GM19397 (cell line): ENCODE results near the gene CPM.

Experiments
- ATAC-seq: cut with Tn5 transposase; IDR thresholded peaks from one replicate; pipeline ENCODE4 v1.9.1; 2021; ENCODE audit warnings: mild to moderate bottlenecking, moderate library complexity; ENCODE audit not compliant: unreplicated experiment

CPM gene

DNA sequence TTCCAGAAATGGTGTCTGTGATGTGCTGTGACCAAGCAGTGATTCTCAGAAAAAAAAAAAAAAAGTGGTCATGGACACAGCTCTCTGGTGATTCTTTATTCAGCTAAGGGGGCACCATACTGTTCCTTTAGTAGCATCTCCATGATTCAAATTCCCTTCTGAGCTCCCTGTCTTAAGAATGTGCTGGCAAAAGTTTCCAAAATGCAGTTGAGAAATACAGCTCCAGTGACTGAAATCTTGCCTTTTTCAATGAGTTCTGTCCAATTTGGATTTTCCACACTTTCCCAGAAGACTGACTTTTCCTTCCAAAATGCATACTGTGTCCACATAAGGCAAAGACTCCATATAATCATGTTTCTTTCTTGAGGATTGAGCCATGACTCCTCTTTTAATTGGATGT is 24.3 kb upstream of the CPM start:
- no peak for ATAC-seq

DNA sequence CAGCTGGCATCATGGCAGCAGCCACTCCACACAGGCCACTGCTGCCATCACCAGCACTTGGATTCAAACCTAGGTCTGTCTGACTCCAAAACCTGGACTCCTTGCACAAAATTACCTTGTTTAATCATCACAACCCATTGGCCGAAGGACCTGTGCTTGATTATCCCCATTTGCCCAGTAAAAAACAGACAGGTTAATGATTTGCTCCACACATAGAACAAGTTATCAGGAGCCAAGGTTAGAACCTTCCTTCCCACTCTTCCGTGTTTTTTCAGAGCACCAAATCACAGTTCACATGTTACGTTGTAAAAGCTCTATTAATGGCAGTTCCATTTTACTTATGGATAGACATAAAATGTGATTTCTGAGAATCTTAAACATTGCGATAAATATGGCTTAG is 23.5 kb upstream of the CPM start:
- no peak for ATAC-seq

DNA sequence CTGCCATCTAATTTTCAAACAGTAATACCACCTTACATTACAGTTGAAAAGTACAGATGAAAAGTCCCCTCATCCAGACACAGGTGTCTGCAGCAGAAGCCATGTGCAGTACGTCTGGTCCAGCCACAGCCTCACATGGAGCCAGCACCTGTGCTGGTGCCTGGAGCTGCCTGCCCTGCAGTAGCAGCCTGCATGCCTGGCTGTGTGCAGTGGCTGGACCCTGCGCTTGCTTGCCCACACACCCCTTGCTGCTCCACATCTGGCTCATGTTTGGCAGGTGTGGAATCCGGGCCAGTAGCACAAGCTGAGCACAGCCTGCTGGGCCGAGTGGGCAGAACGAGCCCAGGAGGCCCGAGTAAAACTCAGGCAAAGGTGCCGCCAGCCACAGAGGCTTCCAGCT is 21.8 kb upstream of the CPM start:
- no peak for ATAC-seq

DNA sequence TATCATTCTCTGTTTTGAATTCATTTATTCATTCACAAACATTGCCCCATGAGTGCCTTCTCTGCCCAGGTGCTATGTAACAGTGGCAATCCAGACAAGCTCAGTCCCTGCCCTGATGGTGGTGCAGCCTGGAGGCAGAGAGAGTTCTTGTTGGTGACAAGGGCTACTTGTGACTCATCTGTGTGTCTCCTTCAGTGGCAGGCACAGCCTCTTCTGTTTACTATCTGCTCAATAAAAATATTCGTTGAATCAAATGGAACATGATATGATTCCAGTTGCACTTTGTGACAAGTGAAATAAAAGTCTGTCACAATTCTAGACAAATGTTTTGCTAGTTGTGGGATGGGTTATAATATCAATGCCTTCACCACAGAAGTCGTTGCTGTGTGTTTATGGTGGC is 20.6 kb upstream of the CPM start:
- no peak for ATAC-seq

DNA sequence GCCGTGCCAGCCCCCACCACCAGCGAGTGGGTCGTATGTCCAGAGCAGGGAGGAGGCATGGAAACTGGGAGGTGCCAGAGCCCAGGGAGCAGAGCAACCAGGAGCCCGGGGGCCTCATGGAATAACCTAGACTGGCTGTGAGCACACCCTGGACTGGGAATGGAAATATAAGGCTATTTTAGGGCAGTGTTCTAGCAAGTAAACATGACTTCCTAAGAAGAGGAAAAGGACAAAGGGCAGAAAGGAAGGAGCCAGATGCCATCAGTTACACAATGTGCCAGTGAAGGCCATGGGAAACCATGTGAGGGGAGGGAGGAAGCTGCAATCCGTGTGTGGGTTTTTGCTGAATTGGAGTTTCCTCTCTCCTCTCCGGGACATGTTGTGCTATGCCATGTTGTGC is 18.7 kb upstream of the CPM start:
- no peak for ATAC-seq

DNA sequence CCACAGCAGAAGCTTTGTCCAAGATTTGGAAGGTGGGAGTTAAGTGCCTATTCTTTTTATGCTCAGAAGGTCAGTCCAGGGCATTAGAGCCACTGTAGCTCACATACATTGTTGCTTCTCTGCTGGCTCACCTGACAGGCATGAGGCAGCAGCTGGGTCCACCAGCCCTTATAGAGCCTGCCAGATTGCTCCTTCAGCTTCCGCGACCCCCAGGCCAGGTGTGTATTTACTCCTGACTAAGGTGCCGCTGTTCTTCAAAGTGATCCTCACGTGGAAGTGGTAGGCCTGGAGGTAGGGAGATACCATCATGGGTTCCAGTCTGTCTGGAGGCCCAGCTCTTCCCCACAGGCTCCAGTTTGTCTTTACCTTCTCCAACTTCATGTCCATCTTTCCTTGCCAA is 17.5 kb upstream of the CPM start:
- no peak for ATAC-seq

DNA sequence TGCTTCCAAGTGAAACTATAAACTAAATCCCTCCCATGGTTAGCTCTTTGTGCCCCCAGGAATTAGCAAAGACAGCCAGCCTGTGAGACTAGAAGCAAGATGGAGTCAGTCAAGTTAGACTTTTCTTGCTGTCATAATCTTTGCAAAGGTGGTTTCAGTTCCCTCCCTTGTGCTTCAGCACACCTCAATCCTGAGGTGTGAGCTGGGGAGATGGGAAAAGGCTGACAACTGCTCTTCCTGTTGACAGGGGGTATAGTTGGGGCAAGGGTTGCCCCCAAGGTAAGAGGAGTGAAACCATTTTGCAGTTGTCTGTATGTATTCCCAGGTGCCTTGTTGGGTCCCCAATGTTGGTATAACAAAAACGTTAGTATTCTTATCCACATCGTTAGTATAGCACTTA is 12.3 kb upstream of the CPM start:
- ATAC-seq: no peak

DNA sequence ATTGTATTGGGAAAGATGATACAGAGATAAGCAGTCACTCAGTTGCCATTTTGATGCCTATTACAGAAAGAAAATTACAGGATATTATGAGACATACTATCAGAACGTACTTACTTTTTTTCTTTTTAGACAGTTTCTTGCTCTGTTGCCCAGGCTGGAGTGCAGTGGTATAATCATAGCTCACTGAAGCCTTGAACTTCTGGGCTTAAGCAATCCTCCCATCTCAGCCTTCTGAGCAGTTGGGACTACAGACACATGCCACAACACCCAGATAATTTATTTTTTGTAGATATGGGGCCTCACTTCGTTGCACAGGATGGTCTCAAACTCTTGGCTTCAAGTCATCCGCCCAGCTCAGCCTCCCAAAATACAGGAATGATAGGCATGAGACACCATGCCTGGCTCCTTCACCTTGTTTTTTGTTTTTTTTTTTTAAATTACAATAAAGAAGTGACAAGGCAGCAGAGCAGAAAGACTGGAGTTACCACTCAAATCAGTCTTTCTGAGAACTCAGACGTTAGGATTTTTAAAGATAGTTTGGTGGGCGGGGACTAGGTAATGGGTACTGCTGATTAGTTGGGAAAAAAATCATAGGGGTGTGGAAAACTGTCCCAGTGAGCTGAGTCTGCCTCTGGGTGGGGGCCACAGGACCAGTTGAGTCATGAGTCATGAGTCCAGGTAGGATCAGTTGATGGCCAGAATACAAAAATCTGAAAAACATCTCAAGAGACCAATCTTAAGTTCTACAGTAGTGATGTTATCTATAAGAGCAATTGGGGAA is 11.5 kb upstream of the CPM start:
- no peak for ATAC-seq

DNA sequence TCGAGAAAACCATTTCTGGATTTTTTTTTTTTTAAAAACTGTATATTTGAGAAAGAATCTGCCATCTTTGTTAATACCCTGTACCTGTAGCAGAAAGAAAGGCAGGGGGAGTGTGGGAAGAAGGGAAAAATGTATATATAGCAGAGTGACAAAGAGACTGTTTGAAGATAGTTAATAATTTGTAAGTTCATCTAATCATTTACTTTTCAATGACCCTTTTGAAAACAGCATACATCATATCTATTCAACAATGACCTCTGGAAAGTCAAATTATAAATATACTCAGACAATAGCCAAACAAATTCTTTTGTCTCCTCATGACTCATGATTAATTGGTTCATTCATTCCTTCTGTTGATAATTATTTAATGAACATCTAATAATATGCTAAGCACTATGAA is 10.9 kb upstream of the CPM start:
- no peak for ATAC-seq

DNA sequence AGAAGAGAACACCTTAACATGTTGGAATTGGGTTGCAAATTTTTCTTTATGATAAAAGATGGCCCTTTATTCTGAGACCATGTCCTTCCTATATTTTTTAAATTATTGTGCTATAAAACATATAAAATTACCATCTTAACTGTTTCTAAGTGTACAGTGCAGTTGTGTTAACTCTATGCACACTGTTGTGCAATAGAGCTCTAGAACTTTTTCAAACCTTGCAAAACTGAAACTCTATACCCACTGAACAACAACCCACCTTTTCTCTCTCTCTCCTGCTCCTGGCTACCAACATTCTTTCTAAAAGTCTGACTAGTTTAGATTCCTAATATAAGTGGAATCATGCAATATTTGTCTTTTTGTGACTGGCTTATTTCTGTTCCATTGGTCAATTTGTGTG is 7.8 kb upstream of the CPM start:
- ATAC-seq: no peak

DNA sequence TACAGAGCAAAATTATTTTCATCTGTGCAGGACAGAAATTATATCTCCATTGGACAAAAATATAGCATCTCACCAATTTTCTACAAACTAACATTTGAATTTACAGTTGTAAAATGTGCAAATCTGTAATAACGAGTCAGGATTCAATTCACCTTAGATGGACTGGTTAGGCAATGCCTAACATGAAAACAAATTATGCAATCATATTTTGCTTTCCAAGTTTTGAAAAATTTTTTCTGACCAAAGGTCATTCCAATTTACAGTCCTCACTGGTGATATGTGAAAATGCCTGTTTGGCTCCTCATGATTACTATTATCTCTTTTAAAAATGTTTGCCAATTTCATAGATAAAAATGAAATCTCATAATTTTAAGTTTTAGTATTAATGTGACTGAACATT is 6.5 kb upstream of the CPM start:
- ATAC-seq: no peak

DNA sequence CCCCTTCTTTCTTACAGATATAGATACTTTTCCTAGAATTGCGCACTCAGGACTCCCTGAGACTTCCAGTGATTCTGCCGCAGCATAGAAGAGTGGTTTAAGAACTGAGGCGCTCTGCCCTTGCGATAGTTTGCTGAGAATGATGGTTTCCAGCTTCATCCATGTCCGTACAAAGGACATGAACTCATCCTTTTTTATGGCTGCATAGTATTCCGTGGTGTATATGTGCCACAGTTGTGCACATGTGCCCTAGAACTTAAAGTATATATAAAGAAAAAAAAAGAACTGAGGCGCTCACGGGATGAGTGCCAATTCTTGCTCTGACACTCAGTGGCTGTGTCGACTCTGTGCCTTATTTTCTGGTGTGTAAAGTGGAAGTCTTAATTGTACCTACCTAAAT is 1.4 kb upstream of the CPM start:
- no peak for ATAC-seq

DNA sequence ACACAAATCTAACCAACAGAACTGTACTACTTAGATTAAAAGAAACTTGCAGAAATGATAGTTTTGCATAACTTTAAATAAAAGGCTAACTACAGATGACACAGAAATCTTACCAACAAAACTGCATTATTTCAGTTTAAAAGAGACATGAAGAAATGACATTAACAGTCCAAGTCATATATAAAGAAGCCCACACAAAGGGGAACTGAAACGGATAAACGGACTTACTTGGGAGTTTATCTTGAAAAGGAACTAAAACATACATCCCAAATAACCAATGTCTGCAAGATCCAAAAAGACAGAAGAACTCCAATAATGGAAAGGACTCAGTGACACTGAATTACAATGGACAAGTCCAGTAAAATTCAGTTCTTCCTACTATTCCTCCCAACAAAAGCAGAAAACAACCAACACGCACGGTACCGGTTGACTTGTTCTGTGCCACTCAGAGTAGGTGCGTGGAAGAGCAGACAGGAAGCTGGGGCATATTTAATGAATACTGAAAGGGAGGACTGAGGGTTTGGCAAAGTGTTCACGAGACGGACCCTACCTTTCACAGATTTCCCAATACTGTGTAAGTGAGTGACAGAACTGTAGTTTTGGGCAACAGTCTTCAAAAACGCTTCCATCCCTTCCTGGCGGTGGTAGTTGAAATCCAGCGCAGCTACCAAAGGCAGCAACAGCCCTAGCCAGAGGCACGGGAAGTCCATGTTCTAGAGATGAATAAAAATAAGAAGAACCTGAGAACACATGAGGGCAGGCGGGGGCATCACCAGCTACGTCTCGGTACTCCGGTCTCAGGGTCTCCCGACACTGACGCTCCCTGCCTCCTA is 627 bp downstream of the CPM start:
- ATAC-seq: peak; percentile 36

DNA sequence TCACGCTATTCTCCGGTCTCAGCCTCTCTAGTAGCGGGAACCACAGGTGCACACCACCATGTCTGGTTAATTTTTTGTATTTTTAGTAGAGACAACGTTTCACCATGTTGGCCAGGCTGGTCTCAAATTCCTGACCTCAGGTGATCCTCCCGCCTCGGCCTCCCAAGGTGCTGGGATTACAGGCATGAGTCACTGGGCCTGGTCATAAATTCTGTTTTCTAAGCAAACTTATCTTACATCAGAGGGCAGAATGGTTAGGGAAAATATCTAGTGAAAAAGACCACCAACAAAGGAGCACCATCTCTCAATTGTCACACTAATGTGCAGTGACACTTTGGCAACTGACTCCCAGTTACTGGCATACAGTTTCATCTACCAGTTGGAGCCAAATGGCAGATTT is 2.8 kb downstream of the CPM start:
- ATAC-seq: no peak

DNA sequence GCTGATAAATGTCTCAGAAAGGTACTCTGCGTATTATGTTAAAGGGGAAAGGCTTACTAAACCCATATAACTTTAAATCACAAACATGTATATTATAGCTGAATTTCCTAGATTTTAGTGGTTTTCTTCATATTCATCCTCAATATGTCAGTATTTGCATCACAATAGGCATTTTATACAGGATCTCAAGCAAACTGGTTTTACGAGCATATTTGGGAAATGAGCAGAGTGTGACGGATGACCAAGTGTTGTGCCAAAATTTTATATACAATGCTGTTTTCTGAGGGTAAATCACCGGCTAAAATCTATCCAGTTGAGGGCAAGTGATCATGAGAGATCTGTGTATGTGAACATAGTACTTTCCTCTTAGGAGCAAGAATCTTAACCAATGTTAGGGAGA is 8.4 kb downstream of the CPM start:
- ATAC-seq: no peak

DNA sequence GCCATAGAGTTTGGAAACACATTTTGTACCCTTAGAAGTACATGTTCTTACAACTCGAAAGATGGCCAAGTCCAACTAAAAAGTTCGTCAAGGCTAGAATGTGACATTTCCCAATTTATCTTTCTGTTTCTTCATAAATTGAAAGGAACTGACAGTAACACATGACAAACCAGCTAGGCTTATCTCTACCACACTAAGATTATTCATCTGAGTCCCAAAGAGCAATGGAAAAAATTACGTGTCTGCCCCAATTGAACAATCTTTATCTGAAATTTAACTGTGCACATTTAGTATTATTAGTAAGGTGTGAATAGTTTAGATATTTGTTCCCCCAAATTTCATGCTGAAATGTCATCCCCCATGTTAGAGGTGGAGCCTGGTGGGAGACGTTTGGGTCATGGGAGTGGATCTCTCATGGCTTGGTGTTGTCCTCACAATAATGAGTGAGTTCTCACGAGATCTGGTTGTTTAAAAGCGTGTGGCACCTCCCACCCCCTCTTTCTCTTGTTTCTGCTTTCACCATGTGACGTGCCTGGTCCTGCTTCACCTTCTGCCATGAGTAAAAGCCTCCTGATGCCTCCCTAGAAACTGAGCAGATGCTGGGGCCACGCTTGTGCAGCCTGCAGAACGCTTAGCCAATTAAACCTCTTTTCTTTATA is 13.3 kb downstream of the CPM start:
- no peak for ATAC-seq

DNA sequence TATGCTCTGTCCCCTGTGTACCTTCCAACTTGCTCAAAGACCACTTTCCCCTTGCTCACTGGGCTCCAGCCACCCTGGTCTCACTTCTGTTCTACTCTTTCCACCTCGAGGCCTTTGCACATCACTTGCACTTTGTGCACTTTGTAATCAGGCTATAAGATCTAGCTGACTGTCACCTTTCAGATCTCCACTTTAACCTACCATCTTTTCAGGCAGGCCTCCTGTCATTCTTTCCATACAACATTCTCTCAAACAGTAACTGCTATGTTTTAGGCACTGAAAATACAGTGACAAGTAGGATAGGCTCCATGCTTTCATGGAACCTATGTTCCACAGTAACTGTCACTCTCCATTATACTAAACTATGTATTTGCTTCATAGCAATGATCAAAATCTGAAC is 14.0 kb downstream of the CPM start:
- ATAC-seq: no peak

DNA sequence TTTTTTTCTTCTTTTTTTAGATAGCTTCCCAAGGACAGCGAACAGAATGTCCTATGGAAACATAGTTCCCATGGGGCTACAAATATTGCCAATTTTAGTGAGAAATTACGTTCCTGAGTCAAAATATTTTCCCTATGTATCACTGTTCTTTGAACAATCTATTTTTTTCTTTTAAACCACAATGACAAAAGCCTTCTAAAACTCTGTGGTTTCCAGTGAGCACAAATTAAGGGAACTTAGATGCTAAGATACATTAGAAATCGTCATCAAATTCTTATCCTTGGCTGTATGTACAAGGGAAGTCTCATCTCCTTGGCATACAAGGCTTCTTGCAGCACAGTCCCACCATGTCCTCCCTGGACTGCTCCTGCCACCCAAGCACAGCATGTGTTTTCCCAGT is 17.9 kb downstream of the CPM start:
- no peak for ATAC-seq

DNA sequence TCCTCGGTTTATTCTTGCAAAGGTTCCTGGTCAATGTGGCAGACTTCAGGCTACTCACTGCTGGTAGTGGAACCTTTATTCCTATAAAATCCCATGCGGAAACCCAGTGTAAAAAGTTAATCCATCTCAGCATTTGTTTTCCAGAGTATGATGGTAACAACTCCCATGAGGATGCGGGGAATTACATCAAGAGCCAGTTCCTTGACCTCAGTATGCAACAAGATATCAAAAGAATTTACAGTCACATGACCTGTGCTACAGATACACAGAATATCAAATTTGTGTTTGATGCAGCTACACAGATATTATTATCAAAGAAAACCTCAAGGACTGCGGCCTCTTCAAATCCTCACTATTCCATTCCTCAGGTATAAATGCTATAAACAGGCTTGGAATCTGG is 19.3 kb downstream of the CPM start:
- ATAC-seq: no peak

DNA sequence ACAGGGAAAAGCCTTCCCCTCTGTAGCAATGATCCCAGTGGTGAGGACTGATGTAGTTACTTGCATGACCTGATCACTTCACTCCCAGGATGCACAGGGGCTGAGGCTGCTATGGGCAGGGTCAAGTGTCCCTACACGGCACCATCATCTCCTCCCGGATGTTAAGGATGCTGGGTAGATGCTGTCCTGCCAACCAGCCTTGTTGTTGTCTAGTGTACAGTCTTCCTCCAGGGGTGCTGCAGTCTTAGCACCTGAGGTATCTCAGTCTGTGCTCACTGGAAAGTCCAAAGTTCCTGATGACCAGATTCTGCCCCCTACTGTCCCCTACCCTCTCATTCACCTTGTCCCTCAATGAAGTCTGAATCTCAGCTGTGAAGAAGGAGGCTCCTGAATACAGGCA is 20.1 kb downstream of the CPM start:
- no peak for ATAC-seq

DNA sequence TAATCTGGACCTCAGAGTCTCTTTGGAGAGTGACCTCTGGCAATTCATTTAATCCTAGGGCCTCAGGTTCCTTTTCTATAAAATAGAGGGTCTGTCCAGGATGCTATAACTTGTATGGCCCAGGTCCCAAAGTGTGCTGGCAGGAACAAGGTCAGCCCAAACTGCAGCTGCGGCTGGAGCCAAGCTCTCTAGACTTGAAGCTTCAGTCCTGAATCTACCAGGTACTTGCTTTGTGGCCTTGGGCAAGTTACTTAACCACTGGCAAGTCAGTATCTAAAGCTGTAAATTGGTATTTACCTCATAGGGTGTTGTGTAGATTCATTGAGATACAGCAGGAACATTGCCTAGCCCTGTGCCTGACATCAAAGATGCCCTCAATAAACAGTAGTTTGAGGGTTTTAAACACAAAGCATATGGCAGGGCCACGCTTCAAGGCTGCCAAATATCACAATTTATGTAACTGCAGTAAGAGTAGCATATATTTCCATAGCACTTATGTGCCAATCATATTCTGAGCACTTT is 21.7 kb downstream of the CPM start:
- ATAC-seq: no peak

DNA sequence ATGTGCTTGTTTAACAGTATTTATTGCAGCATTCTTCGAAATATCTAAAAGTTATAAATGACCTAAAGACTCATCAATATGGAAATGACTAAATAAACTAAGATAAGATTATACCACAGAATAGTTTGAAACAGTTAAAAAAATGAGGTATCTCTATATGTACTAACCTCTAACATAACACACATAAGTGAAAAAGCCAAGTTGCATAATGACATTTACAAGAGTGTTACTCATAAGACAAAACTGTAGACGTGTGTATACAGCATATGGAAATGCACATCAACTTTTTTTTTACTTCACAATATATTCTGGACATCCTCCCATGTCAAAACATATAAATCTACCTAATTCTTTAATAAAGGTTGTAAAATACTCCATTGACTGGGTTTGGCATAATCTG is 22.8 kb downstream of the CPM start:
- ATAC-seq: no peak
